WTC11 (cell line): ENCODE data around the gene HOXA9. TPM values are rescaled to one million over a fixed set of nuclear protein-coding genes. Genes with fewer than 3 reads are reported as not detected.

Experiments used
- ATAC-seq: fragments of 200-7000 bp; cut with Tn5 transposase; 2 replicates; pipeline ENCODE4 v1.10.0; 2021; ENCODE audit warnings: mild to moderate bottlenecking, moderate library complexity
- CTCF ChIA-PET: fragments of 300-600 bp; sonication (Branson Sonifier 250); formaldehyde crosslinking; loops from one replicate; lab custom pipeline; 2021; ENCODE audit warnings: antibody characterized with exemption; lab: Charles Lee
- POLR2A ChIA-PET: fragments of 350-600 bp; sonication (Branson Sonifier 250); formaldehyde crosslinking; loops from one replicate; lab custom pipeline; 2021; ENCODE audit warnings: antibody characterized with exemption; lab: Charles Lee
- DNase-seq: peaks from one replicate; pipeline ENCODE4 v3.0.0; 2021; ENCODE audit warnings: low spot score
- H3K27ac Mint-ChIP-seq: 2 replicates; pipeline ENCODE4 v1.8.0; 2021; ENCODE audit warnings: mixed read lengths
- H3K27me3 Mint-ChIP-seq: 2 replicates; pipeline ENCODE4 v1.8.0; 2021; ENCODE audit warnings: low read depth, mild to moderate bottlenecking, moderate library complexity, mixed read lengths
- H3K36me3 Mint-ChIP-seq: 2 replicates; pipeline ENCODE4 v1.8.0; 2021; ENCODE audit warnings: mixed read lengths
- H3K4me1 Mint-ChIP-seq: 2 replicates; pipeline ENCODE4 v1.8.0; 2022; ENCODE audit warnings: mixed read lengths
- H3K4me3 Mint-ChIP-seq: 2 replicates; pipeline ENCODE4 v1.8.0; 2021; ENCODE audit warnings: mild to moderate bottlenecking, moderate library complexity, mixed read lengths
- H3K9me3 Mint-ChIP-seq: 2 replicates; pipeline ENCODE4 v1.8.0; 2021; ENCODE audit warnings: mixed read lengths
- ARID4B ChIP-seq: sonication (generic); formaldehyde crosslinking; IDR thresholded peaks from 2 replicates; pipeline ENCODE4 v1.8.0; 2023; ENCODE audit warnings: missing genetic modification reagents, mild to moderate bottlenecking, borderline replicate concordance
- CREB1 ChIP-seq: sonication (generic); formaldehyde crosslinking; IDR thresholded peaks from 2 replicates; pipeline ENCODE4 v1.8.0; 2023; ENCODE audit warnings: mild to moderate bottlenecking, missing genetic modification reagents
- E2F5 ChIP-seq: sonication (generic); formaldehyde crosslinking; IDR thresholded peaks from 2 replicates; pipeline ENCODE4 v1.8.1; 2022; ENCODE audit warnings: mild to moderate bottlenecking, moderate library complexity, missing genetic modification reagents
- HMGXB4 ChIP-seq: sonication (generic); formaldehyde crosslinking; IDR thresholded peaks from 2 replicates; pipeline ENCODE4 v1.8.1; 2023; ENCODE audit warnings: mild to moderate bottlenecking, moderate library complexity, missing genetic modification reagents
- MYBL2 ChIP-seq: sonication (generic); formaldehyde crosslinking; IDR thresholded peaks from 2 replicates; pipeline ENCODE4 v1.8.1; 2023; ENCODE audit warnings: mild to moderate bottlenecking, moderate library complexity, missing genetic modification reagents
- SOX15 ChIP-seq: fragments of 250-450 bp; sonication (Bioruptor Pico); IDR thresholded peaks from 2 replicates; pipeline ENCODE4 v1.9.0; 2021; ENCODE audit warnings: mild to moderate bottlenecking
- SP1 ChIP-seq: sonication (generic); formaldehyde crosslinking; conservative IDR thresholded peaks from 2 replicates; pipeline ENCODE4 v1.8.1; 2022; ENCODE audit warnings: missing genetic modification reagents
- ZNF281 ChIP-seq: sonication (generic); formaldehyde crosslinking; IDR thresholded peaks from 2 replicates; pipeline ENCODE4 v1.8.0; 2023; ENCODE audit warnings: mild to moderate bottlenecking, missing genetic modification reagents
- total RNA-seq: library from RNA; stranded (reverse); gene quantifications from 3 replicates; pipeline ENCODE4 v1.2.3, GENCODE V29; 2021
- TF ChIP-seq, protein P1 (sequence below): fragments of 200-600 bp; IDR thresholded peaks from 2 replicates; pipeline ENCODE4 v1.8.0; 2022; ENCODE audit warnings: antibody characterized with exemption

HOXA9 gene
- total RNA-seq, 1 experiment from 2014 or later: not detected

DNA sequence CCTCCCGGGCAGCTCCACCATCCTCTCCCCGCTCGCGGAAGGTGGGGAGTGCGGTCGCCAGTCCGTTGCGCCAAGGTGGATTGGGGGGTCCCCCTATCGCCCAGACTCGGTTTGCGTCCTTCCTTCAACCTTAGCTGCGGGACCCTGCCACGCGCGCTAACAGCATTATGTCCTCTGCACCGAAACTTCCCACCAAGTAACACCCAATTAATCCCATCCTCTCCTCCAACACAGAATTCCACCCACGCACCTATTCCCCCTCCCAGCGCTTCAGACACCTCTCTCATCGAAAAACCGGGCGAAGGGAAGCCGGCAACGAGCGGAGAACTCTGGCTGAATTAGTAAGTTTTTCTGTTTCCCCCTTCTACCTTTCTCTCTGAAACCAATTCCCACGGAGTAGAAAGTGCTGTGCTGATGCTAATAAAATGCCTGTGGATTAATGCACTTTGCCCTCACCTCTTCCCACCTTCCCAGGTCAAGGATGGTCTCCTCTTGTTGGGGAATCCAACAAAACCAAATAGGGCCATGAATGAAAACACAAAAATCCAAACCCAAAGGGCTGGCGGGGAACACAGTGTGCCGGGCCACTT, 13.9 kb downstream of the HOXA9 start:
- ChIA-PET POLR2A (no interaction called here), CTCF (interaction anchor here (0.6 to 4.0 kb wide), 13 partner anchors 7 to 460 kb away, joined by 3 to 74 read pairs (median 4); partner anchors contain the start of gene HOXA9)
- Mint-ChIP-seq H3K27ac (no peak overlapping the region), H3K4me3 (peak overlapping the region; percentile 55), H3K9me3 (no peaks in the 10 kb centered on the region), H3K36me3 (peaks cover 3% of the 10 kb centered on the region), H3K4me1 (peaks cover 30% of the 10 kb centered on the region), H3K27me3 (peaks cover 100% of the 10 kb centered on the region)
- DNase-seq (no peak), ATAC-seq (no peak)
- TF ChIP-seq HMGXB4 (CRISPR knock-in tag): 0 out of 2 replicates have a peak, but pooled peaks have one; percentile 4
- no peak for TF ChIP-seq SOX15 (CRISPR knock-in tag)

GRCh38 chr7:27150568-27151340, 14.6 kb downstream of the HOXA9 start:
- Mint-ChIP-seq H3K36me3 (peaks cover 3% of the 10 kb centered on the region), H3K4me1 (peaks cover 28% of the 10 kb centered on the region), H3K27me3 (peaks cover 100% of the 10 kb centered on the region), H3K9me3 (no peaks in the 10 kb centered on the region), H3K4me3 (peak overlapping the region; percentile 55), H3K27ac (no peak overlapping the region)
- ChIA-PET POLR2A (no interaction called here), CTCF (interaction anchor here (0.6 to 4.0 kb wide), 15 partner anchors 8 to 468 kb away, joined by 3 to 74 read pairs (median 4); partner anchors contain the start of gene HOXA9)
- TF ChIP-seq CREB1 (CRISPR knock-in tag) (no peak), E2F5 (0 out of 2 replicates have a peak, but pooled peaks have one; percentile 23), MYBL2 (CRISPR knock-in tag) (no peak), SP1 (0 out of 2 replicates have a peak, but pooled peaks have one; percentile 16), ARID4B (no peak), ZNF281 (CRISPR knock-in tag) (no peak), HMGXB4 (CRISPR knock-in tag) (peak; percentile 71; the same call in 1 of the 2 replicates)
- TF ChIP-seq, protein P1, sequence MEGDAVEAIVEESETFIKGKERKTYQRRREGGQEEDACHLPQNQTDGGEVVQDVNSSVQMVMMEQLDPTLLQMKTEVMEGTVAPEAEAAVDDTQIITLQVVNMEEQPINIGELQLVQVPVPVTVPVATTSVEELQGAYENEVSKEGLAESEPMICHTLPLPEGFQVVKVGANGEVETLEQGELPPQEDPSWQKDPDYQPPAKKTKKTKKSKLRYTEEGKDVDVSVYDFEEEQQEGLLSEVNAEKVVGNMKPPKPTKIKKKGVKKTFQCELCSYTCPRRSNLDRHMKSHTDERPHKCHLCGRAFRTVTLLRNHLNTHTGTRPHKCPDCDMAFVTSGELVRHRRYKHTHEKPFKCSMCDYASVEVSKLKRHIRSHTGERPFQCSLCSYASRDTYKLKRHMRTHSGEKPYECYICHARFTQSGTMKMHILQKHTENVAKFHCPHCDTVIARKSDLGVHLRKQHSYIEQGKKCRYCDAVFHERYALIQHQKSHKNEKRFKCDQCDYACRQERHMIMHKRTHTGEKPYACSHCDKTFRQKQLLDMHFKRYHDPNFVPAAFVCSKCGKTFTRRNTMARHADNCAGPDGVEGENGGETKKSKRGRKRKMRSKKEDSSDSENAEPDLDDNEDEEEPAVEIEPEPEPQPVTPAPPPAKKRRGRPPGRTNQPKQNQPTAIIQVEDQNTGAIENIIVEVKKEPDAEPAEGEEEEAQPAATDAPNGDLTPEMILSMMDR: peak; percentile 66
- ATAC-seq (peak; percentile 57), DNase-seq (peak; percentile 76)
